NT2/D1 (cell line): ENCODE results near the gene CKB.

Source experiments
- DNase-seq: peaks from one replicate; pipeline ENCODE4 v3.0.0-alpha.2; 2011; ENCODE audit warnings: low read depth, low spot score
- H3K27me3 ChIP-seq: 2 replicates; pipeline ENCODE4 v1.6.0; 2011; ENCODE audit warnings: mild to moderate bottlenecking; ENCODE audit not compliant: insufficient read length, insufficient read depth
- H3K36me3 ChIP-seq: 2 replicates; pipeline ENCODE4 v1.6.1; 2011; ENCODE audit warnings: mild to moderate bottlenecking, low read length, mixed read lengths; ENCODE audit not compliant: insufficient read depth, insufficient read length
- H3K4me1 ChIP-seq: 2 replicates; pipeline ENCODE4 v1.5.1; 2011; ENCODE audit not compliant: insufficient read depth, insufficient read length
- H3K4me3 ChIP-seq: 2 replicates; pipeline ENCODE4 v1.5.1; 2011; ENCODE audit warnings: low read depth; ENCODE audit not compliant: insufficient read length
- H3K9ac ChIP-seq: 2 replicates; pipeline ENCODE4 v1.6.0; 2011; ENCODE audit warnings: low read depth; ENCODE audit not compliant: insufficient read length
- H3K9me3 ChIP-seq: 2 replicates; pipeline ENCODE4 v1.5.1; 2011; ENCODE audit warnings: mild to moderate bottlenecking, low read length; ENCODE audit not compliant: insufficient read depth
- SUZ12 ChIP-seq: IDR thresholded peaks from 2 replicates; pipeline ENCODE4 v1.6.1; 2011; ENCODE audit not compliant: insufficient read length, insufficient read depth; ENCODE audit errors: extremely low read depth
- YY1 ChIP-seq: IDR thresholded peaks from 2 replicates; pipeline ENCODE4 v1.6.1; 2011; ENCODE audit not compliant: insufficient read length, insufficient read depth
- ZNF274 ChIP-seq: IDR thresholded peaks from 2 replicates; pipeline ENCODE4 v1.6.1; 2011; ENCODE audit warnings: mild to moderate bottlenecking, low read depth, low read length

CKB gene

GRCh38 chr14:103504991-103505565, 17.6 kb downstream of the CKB start:
- peaks cover 1% of the 10 kb centered on the region for H3K4me1 ChIP-seq
- H3K36me3 ChIP-seq: peaks cover 73% of the 10 kb centered on the region
- H3K4me3 ChIP-seq: no peak overlapping the region
- no peak for TF ChIP-seq ZNF274
- TF ChIP-seq SUZ12: no peak
- no peak for TF ChIP-seq YY1
- H3K27me3 ChIP-seq: no peaks in the 10 kb centered on the region
- DNase-seq: no peak
- no peak overlapping the region for H3K9ac ChIP-seq
- no peaks in the 10 kb centered on the region for H3K9me3 ChIP-seq

GRCh38 chr14:103503296-103503695, 19.3 kb downstream of the CKB start:
- peaks cover 66% of the 10 kb centered on the region for H3K36me3 ChIP-seq
- no peak for DNase-seq
- no peak for TF ChIP-seq ZNF274
- TF ChIP-seq SUZ12: no peak
- no peak for TF ChIP-seq YY1

GRCh38 chr14:103502877-103503276, 19.8 kb downstream of the CKB start:
- DNase-seq: no peak
- Histone ChIP-seq H3K36me3 (peaks cover 65% of the 10 kb centered on the region), H3K4me3 (no peak overlapping the region), H3K27me3 (no peaks in the 10 kb centered on the region), H3K9me3 (no peaks in the 10 kb centered on the region), H3K9ac (no peak overlapping the region), H3K4me1 (peaks cover 1% of the 10 kb centered on the region)
- TF ChIP-seq YY1: no peak
- TF ChIP-seq ZNF274: no peak
- TF ChIP-seq SUZ12: no peak

More at GRCh38 chr14:103503296-103503695, 19.3 kb downstream of the CKB start:
- Histone ChIP-seq H3K4me3 (no peak overlapping the region), H3K27me3 (no peaks in the 10 kb centered on the region), H3K4me1 (peaks cover 1% of the 10 kb centered on the region), H3K9ac (no peak overlapping the region), H3K9me3 (no peaks in the 10 kb centered on the region)

GRCh38 chr14:103501921-103502669, 20.5 kb downstream of the CKB start:
- Histone ChIP-seq H3K9me3 (no peaks in the 10 kb centered on the region), H3K36me3 (peaks cover 59% of the 10 kb centered on the region)
- DNase-seq: no peak

GRCh38 chr14:103501041-103501870, 21.4 kb downstream of the CKB start:
- Histone ChIP-seq H3K4me3 (no peak overlapping the region), H3K9me3 (no peaks in the 10 kb centered on the region), H3K36me3 (peaks cover 62% of the 10 kb centered on the region), H3K9ac (no peak overlapping the region), H3K27me3 (no peaks in the 10 kb centered on the region), H3K4me1 (peaks cover 1% of the 10 kb centered on the region)
- TF ChIP-seq SUZ12: no peak
- no peak for TF ChIP-seq YY1
- TF ChIP-seq ZNF274: no peak
- DNase-seq: no peak

More at GRCh38 chr14:103501921-103502669, 20.5 kb downstream of the CKB start:
- H3K9ac ChIP-seq: no peak overlapping the region
- H3K4me3 ChIP-seq: no peak overlapping the region
- TF ChIP-seq SUZ12 (no peak), ZNF274 (no peak), YY1 (no peak)
- H3K27me3 ChIP-seq: no peaks in the 10 kb centered on the region
- peaks cover 1% of the 10 kb centered on the region for H3K4me1 ChIP-seq

- H3K4me3 ChIP-seq: no peak overlapping the region
- DNase-seq: peak; percentile 58
- H3K9ac ChIP-seq: no peak overlapping the region
- H3K9me3 ChIP-seq: no peaks in the 10 kb centered on the region
- TF ChIP-seq SUZ12: no peak
- TF ChIP-seq YY1: no peak
- no peak for TF ChIP-seq ZNF274
- peaks cover 66% of the 10 kb centered on the region for H3K36me3 ChIP-seq
- no peaks in the 10 kb centered on the region for H3K27me3 ChIP-seq
- peaks cover 3% of the 10 kb centered on the region for H3K4me1 ChIP-seq
These were observed 22.3 kb downstream of the CKB start for GRCh38 chr14:103500148-103500990.
